H9 (cell line): Measurements from ENCODE around the gene TNRC18. TPM values are rescaled to one million over a fixed set of nuclear protein-coding genes. Genes with fewer than 3 reads are reported as not detected.

Experiments used
- DNase-seq: peaks from one replicate; pipeline ENCODE4 v3.0.0-alpha.2; 2017
- H2AFZ ChIP-seq: one replicate; pipeline ENCODE4 v1.6.1; 2013; ENCODE audit warnings: mild to moderate bottlenecking, low read length, control low read depth, moderate library complexity
- H2AK5ac ChIP-seq: 2 replicates; pipeline ENCODE4 v1.6.1; 2013; ENCODE audit warnings: low read length, control low read depth, mixed read lengths; ENCODE audit not compliant: insufficient read length
- H2BK120ac ChIP-seq: one replicate; pipeline ENCODE4 v1.6.1; 2013; ENCODE audit warnings: low read depth, mild to moderate bottlenecking, low read length, control low read depth, inconsistent platforms; ENCODE audit not compliant: poor library complexity, severe bottlenecking
- H2BK12ac ChIP-seq: 2 replicates; pipeline ENCODE4 v1.6.1; 2013; ENCODE audit warnings: low read length, control low read depth, mixed read lengths, low read depth; ENCODE audit not compliant: insufficient read length
- H2BK15ac ChIP-seq: 2 replicates; pipeline ENCODE4 v1.6.1; 2013; ENCODE audit warnings: low read depth, low read length, control low read depth
- H2BK20ac ChIP-seq: one replicate; pipeline ENCODE4 v1.6.1; 2013; ENCODE audit warnings: low read depth, mild to moderate bottlenecking, low read length, control low read depth, inconsistent platforms; ENCODE audit not compliant: poor library complexity, severe bottlenecking
- H2BK5ac ChIP-seq: 2 replicates; pipeline ENCODE4 v1.6.1; 2013; ENCODE audit warnings: low read length, control low read depth, mixed read lengths; ENCODE audit not compliant: insufficient read length
- H3K14ac ChIP-seq: 2 replicates; pipeline ENCODE4 v1.6.1; 2013; ENCODE audit warnings: low read length, control low read depth; ENCODE audit not compliant: insufficient read depth
- H3K18ac ChIP-seq: 2 replicates; pipeline ENCODE4 v1.6.1; 2013; ENCODE audit warnings: low read depth, mild to moderate bottlenecking, mixed read lengths, low read length, control low read depth; ENCODE audit not compliant: insufficient read length
- H3K23ac ChIP-seq: 2 replicates; pipeline ENCODE4 v1.6.1; 2013; ENCODE audit warnings: low read length, control low read depth, mixed read lengths, low read depth; ENCODE audit not compliant: insufficient read length
- H3K23me2 ChIP-seq: 2 replicates; pipeline ENCODE4 v1.6.1; 2013; ENCODE audit warnings: low read depth, mild to moderate bottlenecking, mixed read lengths, low read length, control low read depth; ENCODE audit not compliant: insufficient read length, poor library complexity, severe bottlenecking
- H3K27ac ChIP-seq: 2 replicates; pipeline ENCODE4 v1.5.1; 2013; ENCODE audit warnings: low read length, control low read depth, mixed read lengths, low read depth; ENCODE audit not compliant: insufficient read length
- H3K27me3 ChIP-seq: 2 replicates; pipeline ENCODE4 v1.6.1; 2013; ENCODE audit warnings: low read length, control low read depth, inconsistent platforms; ENCODE audit not compliant: insufficient read depth
- H3K4ac ChIP-seq: 2 replicates; pipeline ENCODE4 v1.6.1; 2013; ENCODE audit warnings: low read depth, mild to moderate bottlenecking, control low read depth, inconsistent platforms, low read length, moderate library complexity
- H3K4me1 ChIP-seq: 2 replicates; pipeline ENCODE4 v1.6.1; 2013; ENCODE audit warnings: low read length, control low read depth, inconsistent platforms; ENCODE audit not compliant: insufficient read depth
- H3K4me2 ChIP-seq: 2 replicates; pipeline ENCODE4 v1.6.1; 2013; ENCODE audit warnings: low read length, control low read depth, mixed read lengths; ENCODE audit not compliant: insufficient read length, insufficient read depth
- H3K56ac ChIP-seq: 2 replicates; pipeline ENCODE4 v1.6.1; 2013; ENCODE audit warnings: low read depth, mild to moderate bottlenecking, mixed read lengths, low read length, control low read depth; ENCODE audit not compliant: insufficient read length
- H3K79me1 ChIP-seq: 2 replicates; pipeline ENCODE4 v1.6.1; 2013; ENCODE audit warnings: low read depth, mild to moderate bottlenecking, moderate library complexity, low read length, control low read depth, inconsistent platforms; ENCODE audit not compliant: insufficient read depth, poor library complexity, severe bottlenecking
- H3K79me2 ChIP-seq: 2 replicates; pipeline ENCODE4 v1.6.1; 2013; ENCODE audit warnings: low read length, control low read depth, inconsistent platforms; ENCODE audit not compliant: insufficient read depth
- H3K9ac ChIP-seq: 2 replicates; pipeline ENCODE4 v1.6.1; 2013; ENCODE audit warnings: low read length, control low read depth, mixed read lengths; ENCODE audit not compliant: insufficient read length; ENCODE audit errors: extremely low read depth
- H3K9me3 ChIP-seq: one replicate; pipeline ENCODE4 v1.6.1; 2013; ENCODE audit warnings: low read depth, low read length, inconsistent platforms; ENCODE audit not compliant: control insufficient read depth
- H3T11ph ChIP-seq: one replicate; pipeline ENCODE4 v1.6.1; 2013; ENCODE audit warnings: mild to moderate bottlenecking, low read length, control low read depth, inconsistent platforms
- H4K20me1 ChIP-seq: one replicate; pipeline ENCODE4 v1.6.1; 2013; ENCODE audit not compliant: control insufficient read depth, insufficient read length, insufficient read depth
- H4K5ac ChIP-seq: 2 replicates; pipeline ENCODE4 v1.6.1; 2013; ENCODE audit warnings: low read depth, mild to moderate bottlenecking, mixed read lengths, low read length, control low read depth; ENCODE audit not compliant: insufficient read length
- H4K8ac ChIP-seq: replicated peaks from 2 replicates; pipeline ENCODE4 v1.6.1; 2013; ENCODE audit warnings: low read length, control low read depth, mixed read lengths, low read depth; ENCODE audit not compliant: insufficient read length
- H4K91ac ChIP-seq: 2 replicates; pipeline ENCODE4 v1.6.1; 2013; ENCODE audit warnings: low read depth, mild to moderate bottlenecking, moderate library complexity, mixed read lengths, low read length, control low read depth; ENCODE audit not compliant: insufficient read length
- H3K27ac Mint-ChIP-seq, 3 experiments: 2 replicates in 2 of 3; 3 replicates in 1 of 3; pipeline ENCODE4 v1.8.0; 2020 to 2021; ENCODE audit warnings: mixed read lengths in 3 of 3, mild to moderate bottlenecking in 1 of 3, moderate library complexity in 1 of 3
- H3K27me3 Mint-ChIP-seq: 2 replicates; pipeline ENCODE4 v1.8.0; 2021; ENCODE audit warnings: low read depth, mild to moderate bottlenecking, moderate library complexity, mixed read lengths
- H3K36me3 Mint-ChIP-seq, 3 experiments: 2 replicates in 2 of 3; 3 replicates in 1 of 3; pipeline ENCODE4 v1.8.0; 2020 to 2021; ENCODE audit warnings: low read depth in 3 of 3, mixed read lengths in 3 of 3; ENCODE audit not compliant: insufficient read depth in 1 of 3
- H3K4me1 Mint-ChIP-seq, 2 experiments: 2 replicates each; pipeline ENCODE4 v1.8.0; 2020; ENCODE audit warnings: mixed read lengths in 2 of 2
- H3K4me3 Mint-ChIP-seq, 2 experiments: 2 replicates in 1 of 2; 3 replicates in 1 of 2; pipeline ENCODE4 v1.8.0; 2020 to 2021; ENCODE audit warnings: mild to moderate bottlenecking in 2 of 2, mixed read lengths in 2 of 2, moderate library complexity in 1 of 2
- H3K9me3 Mint-ChIP-seq, 2 experiments: 2 replicates in 1 of 2; 3 replicates in 1 of 2; pipeline ENCODE4 v1.8.0; 2020; ENCODE audit warnings: mild to moderate bottlenecking in 2 of 2, mixed read lengths in 2 of 2, moderate library complexity in 1 of 2
- WGBS: extraction: QIAGEN DNeasy Blood & Tissue Kit; methylation state at CpG from one replicate; pipeline ENCODE4 v1.1.7; 2013; ENCODE audit warnings: missing lambda C conversion rate, low lambda C conversion rate, mixed read lengths; ENCODE audit not compliant: insufficient read length; ENCODE audit errors: extremely low coverage; 5-methylcytosine and 5-hydroxymethylcytosine counted together
- total RNA-seq: library from RNA; stranded (reverse); gene quantifications from 2 replicates; pipeline ENCODE4 v1.2.1, GENCODE V29; 2021
- TF ChIP-seq, protein P1 (sequence below): fragments of 200-600 bp; sonication (generic); conservative IDR thresholded peaks from 3 replicates; pipeline ENCODE4 v1.8.0; 2021; ENCODE audit warnings: antibody characterized with exemption, mild to moderate bottlenecking

TNRC18 gene
- total RNA-seq, 1 experiment from 2014 or later: 21.2 TPM

- no peaks in the 10 kb centered on the region for H3K79me1 ChIP-seq
- peaks cover 6% of the 10 kb centered on the region; the same call in 1 of the 2 replicates for H3K4me1 ChIP-seq
- H2BK20ac ChIP-seq: no peak overlapping the region
- no peak overlapping the region for H3K4ac ChIP-seq
- no peak overlapping the region for H2BK5ac ChIP-seq
- Mint-ChIP-seq H3K4me3 (no peak overlapping the region; a peak in 1 of 5 replicates), H3K27ac (no peak overlapping the region), H3K9me3 (peaks cover 6 to 7% of the 10 kb centered on the region in 2 experiments; a peak in 4 of 5 replicates), H3K27me3 (peaks cover 95% of the 10 kb centered on the region), H3K36me3 (peaks cover 3 to 9% (median 6%) of the 10 kb centered on the region in 3 experiments; a peak in 3 of 7 replicates), H3K4me1 (peaks cover 28 to 32% of the 10 kb centered on the region in 2 experiments)
- H2BK12ac ChIP-seq: no peak overlapping the region
- H3K9me3 ChIP-seq: no peaks in the 10 kb centered on the region
- no peaks in the 10 kb centered on the region for H3K23me2 ChIP-seq
- no peak overlapping the region for H3K9ac ChIP-seq
- H4K20me1 ChIP-seq: no peaks in the 10 kb centered on the region
- H3K79me2 ChIP-seq: no peaks in the 10 kb centered on the region
- H4K8ac ChIP-seq: no peak overlapping the region
- no peak overlapping the region for H4K5ac ChIP-seq
- H3K27ac ChIP-seq: no peak overlapping the region
- no peak overlapping the region for H2AFZ ChIP-seq
- no peak overlapping the region for H2BK15ac ChIP-seq
- H3K18ac ChIP-seq: no peak overlapping the region
- H3K27me3 ChIP-seq: peaks cover 20% of the 10 kb centered on the region
- no peak for DNase-seq
- no peak overlapping the region for H3K23ac ChIP-seq
- H2AK5ac ChIP-seq: no peak overlapping the region
- H2BK120ac ChIP-seq: no peak overlapping the region
- WGBS: no CpG with 5 or more reads among the region's 6 CpGs
- TF ChIP-seq, protein P1, sequence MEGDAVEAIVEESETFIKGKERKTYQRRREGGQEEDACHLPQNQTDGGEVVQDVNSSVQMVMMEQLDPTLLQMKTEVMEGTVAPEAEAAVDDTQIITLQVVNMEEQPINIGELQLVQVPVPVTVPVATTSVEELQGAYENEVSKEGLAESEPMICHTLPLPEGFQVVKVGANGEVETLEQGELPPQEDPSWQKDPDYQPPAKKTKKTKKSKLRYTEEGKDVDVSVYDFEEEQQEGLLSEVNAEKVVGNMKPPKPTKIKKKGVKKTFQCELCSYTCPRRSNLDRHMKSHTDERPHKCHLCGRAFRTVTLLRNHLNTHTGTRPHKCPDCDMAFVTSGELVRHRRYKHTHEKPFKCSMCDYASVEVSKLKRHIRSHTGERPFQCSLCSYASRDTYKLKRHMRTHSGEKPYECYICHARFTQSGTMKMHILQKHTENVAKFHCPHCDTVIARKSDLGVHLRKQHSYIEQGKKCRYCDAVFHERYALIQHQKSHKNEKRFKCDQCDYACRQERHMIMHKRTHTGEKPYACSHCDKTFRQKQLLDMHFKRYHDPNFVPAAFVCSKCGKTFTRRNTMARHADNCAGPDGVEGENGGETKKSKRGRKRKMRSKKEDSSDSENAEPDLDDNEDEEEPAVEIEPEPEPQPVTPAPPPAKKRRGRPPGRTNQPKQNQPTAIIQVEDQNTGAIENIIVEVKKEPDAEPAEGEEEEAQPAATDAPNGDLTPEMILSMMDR: no peak
- H3K4me2 ChIP-seq: no peak overlapping the region
- no peak overlapping the region for H3K14ac ChIP-seq
- H3K56ac ChIP-seq: no peak overlapping the region
- H3T11ph ChIP-seq: no peak overlapping the region
- no peak overlapping the region for H4K91ac ChIP-seq
Observed at GRCh38 chr7:5413449-5413786, 10.2 kb downstream of the TNRC18 start.
